ENCODE results near the gene KRTAP5-7.
"Not testable (repeated sequence)": the region's sequence is repeated elsewhere in the genome, so short reads cannot be mapped to it uniquely, and the experiment has no call there.

Gene KRTAP5-7, protein sequence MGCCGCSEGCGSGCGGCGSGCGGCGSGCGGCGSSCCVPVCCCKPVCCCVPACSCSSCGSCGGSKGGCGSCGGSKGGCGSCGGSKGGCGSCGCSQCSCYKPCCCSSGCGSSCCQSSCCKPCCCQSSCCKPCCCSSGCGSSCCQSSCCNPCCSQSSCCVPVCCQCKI

DNA sequence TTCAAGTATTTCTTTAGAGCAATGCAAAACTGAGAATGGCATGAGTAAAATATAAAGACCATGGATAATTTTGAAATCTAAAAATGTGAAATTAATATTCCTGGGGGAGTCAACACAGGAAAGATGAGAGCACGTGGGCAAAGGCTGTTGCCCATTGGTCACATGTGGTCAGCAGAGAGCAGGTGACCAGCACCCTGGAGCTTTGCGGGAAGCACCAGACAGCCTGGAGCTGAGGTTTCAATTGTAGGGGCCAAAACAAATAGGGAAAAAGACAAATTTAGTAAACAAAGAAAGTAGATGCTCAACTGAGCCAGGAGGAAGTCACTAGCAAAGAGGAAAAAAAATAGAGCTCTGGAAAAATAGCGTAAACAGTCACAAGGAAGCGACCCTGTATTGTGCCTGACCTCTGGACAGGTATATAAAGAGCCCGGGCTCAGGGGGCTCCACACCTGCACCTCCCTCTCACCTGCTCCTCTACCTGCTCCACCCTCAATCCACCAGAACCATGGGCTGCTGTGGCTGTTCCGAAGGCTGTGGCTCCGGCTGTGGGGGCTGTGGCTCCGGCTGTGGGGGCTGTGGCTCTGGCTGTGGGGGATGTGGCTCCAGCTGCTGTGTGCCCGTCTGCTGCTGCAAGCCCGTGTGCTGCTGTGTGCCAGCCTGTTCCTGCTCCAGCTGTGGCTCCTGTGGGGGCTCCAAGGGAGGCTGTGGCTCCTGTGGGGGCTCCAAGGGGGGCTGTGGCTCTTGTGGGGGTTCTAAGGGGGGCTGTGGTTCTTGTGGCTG, at the start of gene KRTAP5-7:
KRTAP5-7 (plus strand) TSS at position 472 of the 780 bp plus-strand sequence; CDS start at position 506, 34 bp downstream.
- peak within 1 kb of the TSS in 1 of 2 donors; percentile 63 for H3K27ac Mint-ChIP-seq
- H3K4me3 Mint-ChIP-seq, ATAC-seq, H3K4me1 Mint-ChIP-seq, DNase-seq, H3K9me3 Mint-ChIP-seq: not testable (repeated sequence)
- H3K27me3 Mint-ChIP-seq: peaks cover 22% of the 10 kb centered on the region

DNA sequence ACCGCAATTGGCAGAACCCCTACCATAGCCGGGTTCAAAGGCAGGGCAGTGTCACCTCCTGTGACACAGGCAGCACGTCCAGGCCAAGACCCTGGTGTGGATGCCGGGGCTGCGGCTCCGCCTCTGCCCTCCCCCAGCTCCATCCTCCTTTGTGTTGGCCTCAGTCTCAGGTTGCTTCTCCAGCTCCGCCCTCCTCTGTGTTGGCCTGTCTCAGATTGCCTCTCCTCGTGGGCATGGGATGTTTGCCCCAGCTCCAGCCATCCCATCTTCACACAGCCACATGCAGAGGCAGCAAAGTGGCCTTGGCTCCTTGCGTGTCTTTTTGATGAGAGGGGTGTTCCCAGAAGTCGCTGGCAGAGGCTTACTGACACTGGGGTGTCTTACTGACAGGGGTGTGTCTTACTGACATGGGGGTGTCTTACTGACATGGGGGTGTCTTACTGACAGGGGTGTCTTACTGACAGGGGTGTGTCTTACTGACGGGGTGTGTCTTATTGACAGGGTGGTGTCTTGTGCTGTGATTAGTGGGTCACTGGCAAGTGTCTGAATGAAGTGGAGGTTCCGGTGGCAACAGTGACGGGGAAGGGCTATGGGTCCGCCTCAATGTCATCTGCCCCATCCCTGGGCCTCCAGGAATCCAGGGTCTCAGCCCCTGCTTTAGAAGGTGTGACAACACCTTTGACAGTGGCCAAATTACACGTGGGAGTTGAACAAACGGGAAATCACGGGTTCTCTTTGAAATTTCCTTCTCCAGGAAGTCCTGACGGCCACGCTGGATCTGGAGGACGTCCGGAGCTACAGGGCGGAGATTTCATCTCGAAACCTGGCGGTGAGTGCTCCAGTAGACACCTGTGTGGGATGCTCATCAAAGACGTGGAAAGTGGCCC, 49.2 kb upstream of the KRTAP5-7 start:
- H3K27me3 Mint-ChIP-seq: no peaks in the 10 kb centered on the region
- DNase-seq (no peak), ATAC-seq (no peak)
- H3K9me3 Mint-ChIP-seq: no peaks in the 10 kb centered on the region
- no peak overlapping the region for H3K4me3 Mint-ChIP-seq
- peak overlapping the region; percentile 19 to 63 for H3K27ac Mint-ChIP-seq
- H3K4me1 Mint-ChIP-seq: no peaks in the 10 kb centered on the region

DNA sequence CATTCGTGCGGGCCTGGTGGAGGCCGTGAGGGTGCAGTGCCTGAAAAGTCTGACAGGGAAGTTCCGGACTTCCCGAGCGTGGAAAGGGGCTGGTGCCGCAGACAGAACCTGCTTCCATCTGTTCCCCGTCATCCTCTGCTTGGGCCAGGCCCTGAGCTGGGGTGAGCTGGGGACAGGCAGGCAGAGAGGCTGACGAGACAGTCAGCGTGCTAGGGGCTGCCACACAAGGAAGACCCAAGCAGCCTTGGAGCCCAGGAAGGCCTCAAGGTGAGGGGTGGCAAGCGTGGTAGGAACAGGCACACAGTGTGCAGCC, 48.6 kb upstream of the KRTAP5-7 start:
- DNase-seq: no peak
- no peak for ATAC-seq
- H3K9me3 Mint-ChIP-seq: no peaks in the 10 kb centered on the region
- H3K4me3 Mint-ChIP-seq: no peak overlapping the region
- no peak overlapping the region for H3K27ac Mint-ChIP-seq
- H3K4me1 Mint-ChIP-seq: no peaks in the 10 kb centered on the region
- no peaks in the 10 kb centered on the region for H3K27me3 Mint-ChIP-seq

GRCh38 chr11:71481101-71481960, 45.7 kb upstream of the KRTAP5-7 start:
- DNase-seq (no peak), ATAC-seq (no peak)
- H3K27me3 Mint-ChIP-seq: no peaks in the 10 kb centered on the region
- H3K9me3 Mint-ChIP-seq: no peaks in the 10 kb centered on the region
- H3K27ac Mint-ChIP-seq: peak overlapping the region in 1 of 2 donors; percentile 37
- H3K4me3 Mint-ChIP-seq: no peak overlapping the region
- H3K4me1 Mint-ChIP-seq: no peaks in the 10 kb centered on the region

GRCh38 chr11:71482216-71482615, 44.9 kb upstream of the KRTAP5-7 start:
- Mint-ChIP-seq H3K4me3 (no peak overlapping the region), H3K9me3 (no peaks in the 10 kb centered on the region), H3K27me3 (no peaks in the 10 kb centered on the region), H3K27ac (no peak overlapping the region), H3K4me1 (no peaks in the 10 kb centered on the region)
- ATAC-seq (peak; percentile 39), DNase-seq (no peak)

GRCh38 chr11:71482746-71483364, 44.2 kb upstream of the KRTAP5-7 start:
- no peak for ATAC-seq
- Mint-ChIP-seq H3K4me1 (peaks cover under 1% of the 10 kb centered on the region), H3K27ac (no peak overlapping the region), H3K4me3 (no peak overlapping the region), H3K9me3 (no peaks in the 10 kb centered on the region), H3K27me3 (no peaks in the 10 kb centered on the region)
- no peak for DNase-seq

DNA sequence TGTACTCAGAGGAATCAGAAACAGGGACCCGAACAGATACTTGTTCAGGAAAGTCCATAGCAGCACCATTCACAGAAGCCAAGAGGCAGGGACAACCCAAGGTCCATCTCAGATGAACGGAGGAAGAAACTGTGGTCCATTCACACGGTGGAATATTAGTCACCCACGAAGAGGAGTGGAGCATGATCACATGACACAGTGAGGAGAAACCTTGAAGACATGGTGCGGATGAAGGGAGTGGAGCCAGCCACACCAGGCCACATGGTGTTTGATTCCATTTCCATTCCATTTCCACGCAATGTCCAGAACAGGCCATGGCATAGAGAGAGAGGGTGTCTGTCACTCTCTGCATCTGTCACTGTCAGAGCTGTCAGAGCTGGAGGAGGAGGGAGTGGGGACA, 43.4 kb upstream of the KRTAP5-7 start:
- no peaks in the 10 kb centered on the region for H3K9me3 Mint-ChIP-seq
- no peak overlapping the region for H3K4me3 Mint-ChIP-seq
- H3K27me3 Mint-ChIP-seq: no peaks in the 10 kb centered on the region
- H3K4me1 Mint-ChIP-seq: peaks cover 9% of the 10 kb centered on the region
- H3K27ac Mint-ChIP-seq: no peak overlapping the region
- ATAC-seq (no peak), DNase-seq (no peak)

DNA sequence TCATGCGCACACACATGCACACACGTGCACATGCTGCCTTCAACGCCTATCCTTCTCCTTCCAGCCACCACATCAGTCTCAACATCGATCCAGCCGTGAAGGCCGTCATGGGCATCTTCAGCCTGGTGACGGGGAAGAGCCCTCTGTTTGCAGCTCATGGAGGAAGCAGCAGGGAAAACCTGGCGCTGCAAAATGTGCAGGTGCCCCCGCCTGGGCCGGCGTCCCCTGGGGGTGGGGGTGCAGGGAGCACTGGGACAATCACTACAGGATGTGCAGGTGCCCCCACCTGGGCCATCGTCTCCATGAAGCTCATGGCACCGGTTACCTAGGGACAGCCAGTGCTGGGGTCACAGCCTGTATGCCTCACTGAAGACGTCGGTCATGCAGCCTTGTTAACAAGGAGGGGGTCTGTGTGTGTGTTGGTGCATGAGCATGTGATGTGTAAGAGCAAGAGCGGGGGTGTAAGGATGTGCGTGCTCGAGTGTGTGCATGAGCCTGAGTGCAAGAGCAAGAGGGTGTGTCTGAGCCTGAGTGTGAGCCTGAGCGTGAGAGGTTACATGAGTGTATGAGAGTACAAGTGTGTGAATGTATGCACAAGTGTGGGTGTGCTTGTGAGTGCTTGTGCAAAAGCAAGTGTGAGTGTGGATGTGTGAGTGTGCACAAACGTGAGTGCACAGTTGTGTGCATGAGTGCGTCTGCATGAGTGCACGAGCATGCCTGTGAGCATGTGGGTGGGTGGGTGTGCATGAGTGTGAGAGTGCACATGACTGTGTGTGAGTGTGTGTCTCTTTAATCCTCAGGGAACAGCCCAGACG, 42.6 kb upstream of the KRTAP5-7 start:
- no peak for ATAC-seq
- DNase-seq: no peak
- Mint-ChIP-seq H3K9me3 (no peaks in the 10 kb centered on the region), H3K27ac (no peak overlapping the region), H3K4me3 (no peak overlapping the region), H3K27me3 (no peaks in the 10 kb centered on the region), H3K4me1 (peaks cover 16% of the 10 kb centered on the region)

GRCh38 chr11:71485063-71485399, 42.0 kb upstream of the KRTAP5-7 start:
- Mint-ChIP-seq H3K27ac (no peak overlapping the region), H3K4me3 (no peak overlapping the region), H3K4me1 (peaks cover 20% of the 10 kb centered on the region), H3K27me3 (no peaks in the 10 kb centered on the region), H3K9me3 (no peaks in the 10 kb centered on the region)
- DNase-seq (no peak), ATAC-seq (no peak)

GRCh38 chr11:71485466-71485865, 41.6 kb upstream of the KRTAP5-7 start:
- DNase-seq: no peak
- H3K27ac Mint-ChIP-seq: no peak overlapping the region
- no peak for ATAC-seq
- H3K4me3 Mint-ChIP-seq: no peak overlapping the region
- H3K9me3 Mint-ChIP-seq: no peaks in the 10 kb centered on the region
- peaks cover 20% of the 10 kb centered on the region for H3K4me1 Mint-ChIP-seq
- no peaks in the 10 kb centered on the region for H3K27me3 Mint-ChIP-seq

DNA sequence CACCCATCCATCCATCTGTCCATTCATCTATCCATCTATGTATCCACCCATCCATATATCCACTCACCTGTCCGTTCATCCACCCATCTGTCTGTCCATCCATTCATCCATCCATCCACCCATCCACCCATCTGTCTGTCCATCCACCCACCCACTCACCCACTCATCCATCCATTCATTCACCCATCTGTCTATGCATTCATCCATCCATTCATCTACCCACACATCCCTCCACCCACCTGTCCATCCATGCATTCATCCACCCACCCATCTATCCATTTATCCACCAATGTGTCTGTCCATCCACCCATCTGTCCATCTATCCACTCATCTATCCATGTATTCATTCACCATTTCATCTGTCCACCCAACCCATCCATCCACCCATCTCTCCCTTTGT, 40.7 kb upstream of the KRTAP5-7 start:
- H3K4me3 Mint-ChIP-seq: no peak overlapping the region
- peaks cover 20% of the 10 kb centered on the region for H3K4me1 Mint-ChIP-seq
- H3K27me3 Mint-ChIP-seq: no peaks in the 10 kb centered on the region
- H3K27ac Mint-ChIP-seq: no peak overlapping the region
- H3K9me3 Mint-ChIP-seq: no peaks in the 10 kb centered on the region
- ATAC-seq (no peak), DNase-seq (no peak)

DNA sequence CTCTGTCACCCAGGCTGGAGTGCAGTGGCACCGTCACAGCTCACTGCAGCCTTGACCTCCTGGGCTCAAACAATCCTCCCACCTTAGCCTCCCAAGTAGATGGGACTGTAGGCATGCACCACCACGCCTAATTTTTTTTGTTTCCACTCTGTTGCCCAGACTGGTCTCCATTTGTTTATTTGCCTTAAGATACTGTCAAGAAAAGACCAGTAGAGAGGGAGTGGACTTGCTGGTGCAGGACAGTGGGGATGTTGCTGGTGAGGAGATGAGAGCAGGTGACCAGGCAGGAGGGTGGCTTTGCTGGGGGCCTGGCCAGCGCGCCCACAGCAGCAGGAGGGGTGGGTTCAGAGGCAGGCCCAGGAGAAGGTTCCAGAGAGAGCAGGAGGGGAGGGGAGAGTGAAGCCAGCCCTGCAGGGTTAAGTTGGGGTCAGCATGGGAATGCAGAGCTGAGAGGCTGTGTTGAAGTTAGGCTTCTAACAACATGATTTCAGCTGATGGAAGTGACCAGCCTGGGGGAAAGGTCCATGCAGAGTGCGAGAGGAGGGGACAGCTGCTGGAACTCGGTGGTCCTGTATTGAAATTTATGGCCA, 38.3 kb upstream of the KRTAP5-7 start:
- Mint-ChIP-seq H3K4me1 (peaks cover 20% of the 10 kb centered on the region), H3K27me3 (no peaks in the 10 kb centered on the region), H3K4me3 (peak overlapping the region; percentile 4 to 30), H3K9me3 (no peaks in the 10 kb centered on the region), H3K27ac (peak overlapping the region; percentile 83)
- ATAC-seq (peak; percentile 25), DNase-seq (no peak)

GRCh38 chr11:71489311-71490043, 37.6 kb upstream of the KRTAP5-7 start:
- Mint-ChIP-seq H3K27ac (peak overlapping the region; percentile 85 to 97), H3K4me3 (peak overlapping the region; percentile 2 to 14), H3K4me1 (peaks cover 20% of the 10 kb centered on the region), H3K9me3 (no peaks in the 10 kb centered on the region), H3K27me3 (no peaks in the 10 kb centered on the region)
- ATAC-seq (peak; percentile 96), DNase-seq (peak; percentile 11 to 62)

Measured in stimulated activated naive CD8-positive, alpha-beta T cell treated with anti-CD3 and anti-CD28 coated beads, Interleukin-15, amount 100 ng/mL, for 72 hours (primary cell).